Small intestine (tissue), 7 donors: Measurements from ENCODE around the gene CKS2. TPM values are rescaled to one million over a fixed set of nuclear protein-coding genes. Genes with fewer than 3 reads are reported as not detected.

ENCODE experiments used
- DNase-seq, 2 donors: peaks; one replicate each; pipeline versions ENCODE4 v3.0.0 to v3.0.0-alpha.2; 2013
- FAIRE-seq: peaks from 2 replicates; lab custom pipeline; 2012; peaks lifted over from hg19 to GRCh38; lab: Jason Lieb, UNC
- H3K27ac ChIP-seq, 3 donors: one replicate each; pipeline ENCODE4 v1.5.1; 2013; ENCODE audit warnings: low read length in 2 of 3, mild to moderate bottlenecking in 2 of 3, control low read depth in 1 of 3, inconsistent platforms in 1 of 3, low read depth in 1 of 3, moderate library complexity in 1 of 3
- H3K27me3 ChIP-seq, 3 donors: one replicate each; pipeline ENCODE4 v1.6.1; 2013; ENCODE audit warnings: low read length in 3 of 3, inconsistent platforms in 1 of 3; ENCODE audit not compliant: control insufficient read depth in 3 of 3, insufficient read depth in 3 of 3
- H3K36me3 ChIP-seq, 3 donors: one replicate each; pipeline ENCODE4 v1.6.1; 2013; ENCODE audit warnings: low read length in 3 of 3, inconsistent platforms in 1 of 3, low read depth in 1 of 3, mild to moderate bottlenecking in 1 of 3, moderate library complexity in 1 of 3; ENCODE audit not compliant: control insufficient read depth in 3 of 3, insufficient read depth in 2 of 3
- H3K4me1 ChIP-seq, 3 donors: one replicate each; pipeline ENCODE4 v1.6.1; 2013; ENCODE audit warnings: low read length in 2 of 3, inconsistent platforms in 1 of 3, low read depth in 1 of 3, mild to moderate bottlenecking in 1 of 3, moderate library complexity in 1 of 3; ENCODE audit not compliant: control insufficient read depth in 3 of 3, insufficient read depth in 2 of 3
- H3K4me3 ChIP-seq, 3 donors: one replicate each; pipeline ENCODE4 v1.5.1; 2013; ENCODE audit warnings: low read length in 3 of 3, control low read depth in 1 of 3, inconsistent platforms in 1 of 3, low read depth in 1 of 3, mild to moderate bottlenecking in 1 of 3, moderate library complexity in 1 of 3
- H3K9me3 ChIP-seq, 2 donors: one replicate each; pipeline ENCODE4 v1.6.1; 2013; ENCODE audit warnings: low read depth in 1 of 2, low read length in 1 of 2; ENCODE audit not compliant: control insufficient read depth in 2 of 2, insufficient read depth in 1 of 2
- WGBS, 3 donors: extraction: QIAGEN DNeasy Blood & Tissue Kit; methylation state at CpG; one replicate each; pipeline ENCODE4 v1.1.7; 2013; 5-methylcytosine and 5-hydroxymethylcytosine counted together
- polyA plus RNA-seq, 4 donors: library from polyadenylated mRNA; stranded (reverse) in 3 of 4; unstranded in 1 of 4; fragments of 200-250 nt in 3 of 4; fragments of 120-200 nt in 1 of 4; gene quantifications; one replicate each; pipeline versions ENCODE4 v1.2.1 to v1.2.3, GENCODE V29; 2013
- donor health status: healthy with polysubstance abuse.
- donor health status: control.
- donor health status: control.
- donor health status: Bipolar disorder and iron deficiency.
- donor health status: healthy.

Gene CKS2
- polyA plus RNA-seq, 4 donors, result 26.2 to 217 (median 77.1) TPM

- DNase-seq (no peak), FAIRE-seq (no peak)
- Histone ChIP-seq H3K27me3 (no peaks in the 10 kb centered on the region), H3K4me3 (no peak overlapping the region), H3K9me3 (no peaks in the 10 kb centered on the region), H3K4me1 (no peaks in the 10 kb centered on the region), H3K36me3 (peaks cover 18 to 60% (median 42%) of the 10 kb centered on the region in 3 donors), H3K27ac (no peak overlapping the region)
- WGBS, 3 donors, result 91 to 93% (median 91%) methylated on average over 9 of the region's 9 CpGs
Observed at GRCh38 chr9:89346696-89347095, 35.7 kb downstream of the CKS2 start.

GRCh38 chr9:89347651-89348050 lies 36.7 kb downstream of the CKS2 start:
- H3K27me3 ChIP-seq, result no peaks in the 10 kb centered on the region
- peaks cover 14 to 68% (median 41%) of the 10 kb centered on the region in 3 donors for H3K36me3 ChIP-seq
- FAIRE-seq (no peak), DNase-seq (no peak)
- peaks cover 0 to 5% (median 0%) of the 10 kb centered on the region in 3 donors for H3K4me1 ChIP-seq
- no peaks in the 10 kb centered on the region for H3K9me3 ChIP-seq
- no peak overlapping the region for H3K27ac ChIP-seq
- 92 to 100% (median 96%) methylated on average over 5 of the region's 5 CpGs for WGBS, 3 donors
- H3K4me3 ChIP-seq, result no peak overlapping the region

GRCh38 chr9:89349607-89350006 lies 38.6 kb downstream of the CKS2 start:
- 93 to 95% (median 95%) methylated on average over 6 of the region's 6 CpGs for WGBS, 3 donors
- H3K27ac ChIP-seq, result no peak overlapping the region
- DNase-seq (no peak), FAIRE-seq (no peak)
- H3K4me1 ChIP-seq, result peaks cover 0 to 5% (median 0%) of the 10 kb centered on the region in 3 donors
- H3K36me3 ChIP-seq, result peaks cover 20 to 81% (median 45%) of the 10 kb centered on the region in 3 donors
- no peaks in the 10 kb centered on the region for H3K9me3 ChIP-seq
- no peaks in the 10 kb centered on the region for H3K27me3 ChIP-seq
- no peak overlapping the region for H3K4me3 ChIP-seq

- H3K4me1 ChIP-seq, result peaks cover 0 to 5% (median 0%) of the 10 kb centered on the region in 3 donors
- DNase-seq (no peak), FAIRE-seq (no peak)
- peaks cover 24 to 80% (median 50%) of the 10 kb centered on the region in 3 donors for H3K36me3 ChIP-seq
- WGBS, 3 donors, result 60 to 81% (median 68%) methylated on average over 2 of the region's 2 CpGs
- H3K27me3 ChIP-seq, result no peaks in the 10 kb centered on the region
- H3K4me3 ChIP-seq, result no peak overlapping the region
- H3K9me3 ChIP-seq, result no peaks in the 10 kb centered on the region
- H3K27ac ChIP-seq, result no peak overlapping the region
Observed at GRCh38 chr9:89350988-89351557, 40.1 kb downstream of the CKS2 start.

- no peaks in the 10 kb centered on the region for H3K9me3 ChIP-seq
- no peak for FAIRE-seq
- WGBS, 3 donors, result 95 to 96% (median 95%) methylated on average over 6 of the region's 6 CpGs
Observed at GRCh38 chr9:89351584-89352300, 40.7 kb downstream of the CKS2 start.

GRCh38 chr9:89352451-89352850 lies 41.5 kb downstream of the CKS2 start:
- Histone ChIP-seq H3K36me3 (peaks cover 32 to 81% (median 45%) of the 10 kb centered on the region in 3 donors), H3K27me3 (no peaks in the 10 kb centered on the region), H3K4me3 (no peak overlapping the region), H3K4me1 (peaks cover 0 to 5% (median 0%) of the 10 kb centered on the region in 3 donors), H3K9me3 (no peaks in the 10 kb centered on the region), H3K27ac (peak overlapping the region in 1 of 3 donors; percentile 56)
- no peak for DNase-seq
- 28 to 43% (median 33%) methylated on average over 3 of the region's 3 CpGs for WGBS, 3 donors
- no peak for FAIRE-seq

More at GRCh38 chr9:89351584-89352300, 40.7 kb downstream of the CKS2 start:
- peaks cover 26 to 79% (median 48%) of the 10 kb centered on the region in 3 donors for H3K36me3 ChIP-seq
- no peak for DNase-seq
- no peak overlapping the region for H3K4me3 ChIP-seq
- no peaks in the 10 kb centered on the region for H3K27me3 ChIP-seq
- peaks cover 0 to 5% (median 0%) of the 10 kb centered on the region in 3 donors for H3K4me1 ChIP-seq
- H3K27ac ChIP-seq, result peak overlapping the region in 1 of 3 donors; percentile 56

- no peak for FAIRE-seq
- WGBS, 3 donors, result 86 to 91% (median 91%) methylated on average over 8 of the region's 8 CpGs
Observed at GRCh38 chr9:89352874-89353649, 42.1 kb downstream of the CKS2 start.

GRCh38 chr9:89353989-89354388 lies 43.0 kb downstream of the CKS2 start:
- DNase-seq (no peak), FAIRE-seq (no peak)
- no peaks in the 10 kb centered on the region for H3K9me3 ChIP-seq
- H3K36me3 ChIP-seq, result peaks cover 32 to 79% (median 42%) of the 10 kb centered on the region in 3 donors
- WGBS, 3 donors, result 76 to 87% (median 81%) methylated on average over 3 of the region's 3 CpGs
- H3K27me3 ChIP-seq, result no peaks in the 10 kb centered on the region
- H3K4me1 ChIP-seq, result peaks cover 0 to 5% (median 0%) of the 10 kb centered on the region in 3 donors
- H3K4me3 ChIP-seq, result no peak overlapping the region
- no peak overlapping the region for H3K27ac ChIP-seq

More at GRCh38 chr9:89352874-89353649, 42.1 kb downstream of the CKS2 start:
- Histone ChIP-seq H3K4me3 (no peak overlapping the region), H3K27me3 (no peaks in the 10 kb centered on the region), H3K36me3 (peaks cover 37 to 81% (median 45%) of the 10 kb centered on the region in 3 donors), H3K27ac (no peak overlapping the region), H3K4me1 (peaks cover 0 to 5% (median 0%) of the 10 kb centered on the region in 3 donors), H3K9me3 (no peaks in the 10 kb centered on the region)
- DNase-seq, result no peak
